B cell (primary cell): ENCODE results near the gene TBC1D9B.

Experiments
- EZH2 ChIP-seq: IDR thresholded peaks from 2 replicates; pipeline ENCODE4 v1.6.1; 2012; ENCODE audit warnings: borderline replicate concordance, low read depth, mild to moderate bottlenecking, moderate library complexity, low read length; ENCODE audit not compliant: insufficient read depth, poor library complexity, severe bottlenecking
- TF ChIP-seq, protein P1 (sequence below): fragments of 200-600 bp; IDR thresholded peaks from one replicate; pipeline ENCODE4 v1.8.0; 2022; ENCODE audit warnings: antibody characterized with exemption, mild to moderate bottlenecking

DNA sequence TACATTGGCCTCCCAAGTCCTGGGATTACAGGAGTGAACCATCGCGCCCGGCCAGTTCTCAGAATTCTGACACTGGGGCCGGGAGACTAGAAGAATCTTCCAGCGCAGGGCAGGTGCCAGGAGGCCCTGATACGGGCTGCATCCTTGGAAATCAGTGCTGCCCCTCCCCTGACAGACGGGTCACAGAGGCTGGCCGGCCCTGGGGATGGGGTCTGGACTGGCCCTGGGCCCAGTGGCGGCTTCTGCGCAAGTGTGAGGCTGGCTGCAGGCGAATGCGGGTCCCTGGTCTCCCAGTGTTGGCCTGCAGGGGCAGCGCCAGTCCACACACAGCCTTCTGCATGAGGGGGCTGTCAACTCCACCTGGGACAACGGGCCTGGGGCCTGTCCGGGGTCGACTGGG lies 831 bp upstream of the TBC1D9B start:
- TF ChIP-seq, protein P1, sequence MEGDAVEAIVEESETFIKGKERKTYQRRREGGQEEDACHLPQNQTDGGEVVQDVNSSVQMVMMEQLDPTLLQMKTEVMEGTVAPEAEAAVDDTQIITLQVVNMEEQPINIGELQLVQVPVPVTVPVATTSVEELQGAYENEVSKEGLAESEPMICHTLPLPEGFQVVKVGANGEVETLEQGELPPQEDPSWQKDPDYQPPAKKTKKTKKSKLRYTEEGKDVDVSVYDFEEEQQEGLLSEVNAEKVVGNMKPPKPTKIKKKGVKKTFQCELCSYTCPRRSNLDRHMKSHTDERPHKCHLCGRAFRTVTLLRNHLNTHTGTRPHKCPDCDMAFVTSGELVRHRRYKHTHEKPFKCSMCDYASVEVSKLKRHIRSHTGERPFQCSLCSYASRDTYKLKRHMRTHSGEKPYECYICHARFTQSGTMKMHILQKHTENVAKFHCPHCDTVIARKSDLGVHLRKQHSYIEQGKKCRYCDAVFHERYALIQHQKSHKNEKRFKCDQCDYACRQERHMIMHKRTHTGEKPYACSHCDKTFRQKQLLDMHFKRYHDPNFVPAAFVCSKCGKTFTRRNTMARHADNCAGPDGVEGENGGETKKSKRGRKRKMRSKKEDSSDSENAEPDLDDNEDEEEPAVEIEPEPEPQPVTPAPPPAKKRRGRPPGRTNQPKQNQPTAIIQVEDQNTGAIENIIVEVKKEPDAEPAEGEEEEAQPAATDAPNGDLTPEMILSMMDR: no peak
- no peak for TF ChIP-seq EZH2
